HG03565 (cell line): ENCODE results near the gene ZNF366.

Experiments
- ATAC-seq: cut with Tn5 transposase; IDR thresholded peaks from one replicate; pipeline ENCODE4 v1.9.1; 2021; ENCODE audit warnings: mild to moderate bottlenecking, moderate library complexity; ENCODE audit not compliant: unreplicated experiment

Gene ZNF366

DNA sequence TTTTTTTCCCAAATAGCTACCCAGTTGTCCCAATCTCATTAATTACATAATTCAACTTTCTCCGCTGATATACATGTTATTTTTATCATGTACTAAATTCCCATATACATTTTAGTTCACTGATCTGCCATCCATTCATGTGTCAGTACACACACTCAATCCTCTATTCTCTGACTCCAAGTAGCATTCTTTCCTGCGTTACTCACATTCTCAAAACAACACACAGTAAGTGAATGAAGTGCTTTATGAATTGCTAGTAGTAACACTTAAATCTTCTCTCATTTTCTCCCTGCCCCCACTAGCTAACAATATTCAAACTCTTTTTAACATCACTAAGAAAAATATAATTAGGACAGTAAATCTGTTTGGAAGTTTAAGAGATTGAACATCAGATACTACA lies 8.9 kb downstream of the ZNF366 start:
- ATAC-seq: no peak

DNA sequence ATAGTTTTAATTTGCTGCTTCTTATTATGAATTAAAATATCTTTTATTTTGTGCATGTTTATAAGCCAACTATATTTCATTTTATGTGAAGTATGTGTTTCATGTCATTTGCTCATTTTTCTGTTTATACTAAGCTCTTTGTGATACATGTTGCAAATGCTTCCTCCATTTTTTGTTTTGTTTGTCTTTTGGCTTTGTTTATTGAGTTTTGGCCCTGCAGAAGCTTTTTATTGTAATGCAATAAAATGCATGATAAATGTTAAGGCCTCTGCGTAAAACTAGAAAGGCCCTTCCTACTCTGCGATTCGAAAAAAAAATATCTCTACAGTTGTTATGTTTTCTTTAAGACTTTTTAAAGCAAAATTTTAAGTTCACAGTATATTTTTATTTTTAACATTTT lies 9.4 kb downstream of the ZNF366 start:
- no peak for ATAC-seq

DNA sequence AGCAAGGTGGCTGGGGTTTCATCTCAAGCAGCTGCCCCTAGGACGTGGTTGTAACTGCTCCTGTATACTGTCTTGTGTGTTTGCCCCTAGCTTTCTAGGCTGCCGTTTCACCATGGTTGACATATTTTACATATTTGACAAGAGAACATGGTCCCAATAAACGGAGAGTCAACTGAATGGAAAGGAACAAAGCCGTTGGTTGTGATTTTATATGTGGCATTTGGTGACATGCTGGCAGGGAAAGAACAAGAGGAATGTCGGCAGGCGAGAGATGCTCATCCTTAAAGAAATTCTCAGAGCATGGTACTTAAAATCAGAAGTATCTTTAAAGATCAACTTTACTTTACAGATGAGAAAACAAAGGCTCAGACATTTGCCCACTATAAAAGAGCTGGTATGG lies 11.8 kb downstream of the ZNF366 start:
- no peak for ATAC-seq

DNA sequence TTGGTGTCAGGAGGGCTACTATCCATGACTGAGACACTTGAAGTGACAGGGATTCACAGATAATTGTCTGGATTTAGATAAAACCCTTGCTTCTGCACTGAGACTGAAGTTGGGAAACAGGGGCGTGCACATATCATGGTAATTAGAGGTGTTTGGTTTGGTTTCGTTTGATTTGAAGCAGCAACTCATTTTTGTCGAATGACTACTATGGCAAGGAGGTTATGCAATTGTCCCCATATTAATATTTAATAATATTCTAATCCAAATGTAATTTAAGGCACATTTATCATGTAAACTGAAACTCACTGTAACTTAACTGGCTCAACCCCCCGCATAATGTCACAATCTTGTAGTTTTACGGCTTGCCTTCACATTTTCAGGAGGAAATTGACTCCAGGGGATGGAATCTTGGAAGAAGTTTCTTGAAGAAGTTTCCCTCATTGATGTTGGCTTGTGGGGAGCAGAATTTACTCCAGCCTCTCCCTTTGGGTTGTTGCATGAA lies 12.5 kb downstream of the ZNF366 start:
- ATAC-seq: no peak

DNA sequence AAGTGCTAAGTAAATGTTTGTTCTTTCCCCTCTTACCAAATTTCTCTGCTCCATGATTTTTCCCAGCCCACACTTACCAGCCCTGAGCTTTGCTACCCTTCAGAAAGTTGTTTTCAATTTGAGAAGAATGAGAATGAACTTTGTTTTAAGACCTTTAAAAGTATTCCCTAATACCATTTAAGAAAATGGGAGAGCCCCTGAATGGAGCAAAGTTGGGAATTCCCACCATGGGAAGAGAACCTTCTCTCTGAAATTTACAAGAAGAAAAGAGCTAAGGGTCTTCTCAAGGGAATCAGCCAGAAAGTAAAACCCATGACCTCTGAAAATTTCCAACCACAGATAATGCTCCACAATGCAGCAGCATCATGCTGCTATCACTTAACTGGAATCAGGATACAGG lies 17.7 kb downstream of the ZNF366 start:
- ATAC-seq: no peak

DNA sequence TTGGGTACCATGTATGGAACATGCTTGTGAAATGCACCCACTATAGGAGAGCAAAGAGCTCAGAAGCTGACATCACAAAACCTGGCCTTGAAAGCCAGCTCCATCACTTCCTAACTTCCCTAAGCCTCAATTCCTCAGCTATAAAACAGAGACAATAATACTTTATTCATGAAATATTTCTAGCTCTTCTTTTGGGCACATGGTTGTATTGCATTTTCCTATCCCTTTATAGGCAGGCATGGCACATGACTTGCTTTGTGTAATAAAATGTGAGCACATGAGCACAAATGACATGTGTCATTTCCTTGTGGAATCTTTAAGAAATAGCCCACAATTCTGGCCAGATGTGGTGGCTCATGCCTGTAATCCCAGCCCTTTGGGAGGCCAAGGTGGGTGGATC lies 18.5 kb downstream of the ZNF366 start:
- ATAC-seq: no peak

DNA sequence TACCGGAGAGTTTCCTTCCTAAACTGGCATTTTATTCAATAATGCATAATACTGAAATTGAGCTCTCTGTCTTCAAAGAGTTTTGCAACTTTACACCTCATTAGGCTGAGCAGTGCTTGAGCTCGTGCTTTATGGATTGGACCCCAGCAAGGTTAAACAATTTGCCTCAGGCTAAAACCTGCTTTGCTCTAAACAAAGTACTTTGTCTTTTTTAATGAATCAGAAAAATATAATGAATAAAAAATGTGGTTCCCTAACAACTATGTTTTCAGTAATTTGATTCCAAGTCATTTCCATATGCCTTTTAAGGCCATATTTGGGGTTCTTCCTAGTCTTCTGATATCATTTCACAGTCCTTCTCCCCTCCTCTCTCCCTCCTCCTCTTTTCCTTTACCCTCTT lies 20.0 kb downstream of the ZNF366 start:
- ATAC-seq: no peak

DNA sequence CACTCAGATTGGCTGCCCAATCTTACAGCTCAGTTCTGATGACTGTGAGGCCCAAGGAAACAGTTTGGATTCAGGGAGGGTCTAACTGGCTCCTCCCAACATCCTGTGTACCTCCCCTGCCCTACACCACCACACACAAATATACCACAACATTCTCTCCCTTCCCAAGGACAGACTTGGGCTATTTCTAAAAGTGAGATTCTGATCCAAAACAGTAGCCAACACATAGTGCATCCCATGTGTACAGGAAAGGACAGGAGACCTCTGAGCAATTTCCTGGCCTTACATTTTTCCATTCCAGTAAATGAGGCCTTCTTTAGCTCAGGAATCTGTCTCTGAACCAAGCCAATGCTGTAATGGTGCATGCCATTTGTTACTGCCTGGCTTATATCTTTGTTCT lies 20.8 kb downstream of the ZNF366 start:
- no peak for ATAC-seq

DNA sequence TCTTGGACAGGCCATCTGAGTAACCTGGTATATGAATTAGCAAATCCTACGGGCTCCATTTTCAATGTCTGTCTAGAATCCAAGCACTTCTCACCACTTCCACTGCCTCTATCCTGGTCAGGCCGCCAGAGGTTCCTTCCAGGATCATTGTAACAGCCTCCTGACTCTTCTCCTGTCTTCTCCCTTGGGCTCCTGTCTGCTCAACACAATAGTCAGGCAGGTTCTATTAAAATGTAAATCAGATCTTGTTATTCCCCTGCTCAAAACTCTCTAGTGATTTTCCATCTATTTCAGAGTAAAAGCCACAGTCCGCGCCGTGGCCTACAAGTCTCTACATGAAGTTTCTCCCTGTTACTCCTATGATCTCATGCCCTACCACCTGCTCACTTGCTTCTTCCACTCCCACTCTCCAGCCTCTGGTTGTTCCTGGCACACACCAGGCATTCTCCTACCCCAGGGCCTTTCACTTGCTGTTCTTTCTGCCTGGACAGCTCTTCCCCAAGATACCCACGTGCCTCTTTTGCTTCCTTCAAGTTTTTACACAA lies 21.7 kb downstream of the ZNF366 start:
- ATAC-seq: no peak

DNA sequence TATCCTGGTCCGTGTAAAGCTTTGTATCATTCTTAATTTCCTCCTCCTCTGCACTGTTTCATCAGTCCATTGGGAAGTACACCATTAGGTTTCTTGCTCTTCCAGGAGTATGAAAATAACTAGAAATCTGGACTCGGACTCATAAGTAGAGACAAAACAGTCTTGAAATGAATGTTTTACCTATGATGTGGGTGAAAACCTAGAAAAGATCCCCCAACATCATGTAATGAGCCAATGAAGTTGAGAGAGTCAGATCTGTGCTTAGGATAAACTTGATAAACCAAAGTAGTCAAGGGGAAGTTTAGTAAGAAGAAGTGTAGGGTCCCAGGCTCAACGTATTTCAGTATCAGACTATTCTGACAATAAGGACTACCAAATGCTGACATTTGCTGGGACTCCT lies 25.2 kb downstream of the ZNF366 start:
- no peak for ATAC-seq

DNA sequence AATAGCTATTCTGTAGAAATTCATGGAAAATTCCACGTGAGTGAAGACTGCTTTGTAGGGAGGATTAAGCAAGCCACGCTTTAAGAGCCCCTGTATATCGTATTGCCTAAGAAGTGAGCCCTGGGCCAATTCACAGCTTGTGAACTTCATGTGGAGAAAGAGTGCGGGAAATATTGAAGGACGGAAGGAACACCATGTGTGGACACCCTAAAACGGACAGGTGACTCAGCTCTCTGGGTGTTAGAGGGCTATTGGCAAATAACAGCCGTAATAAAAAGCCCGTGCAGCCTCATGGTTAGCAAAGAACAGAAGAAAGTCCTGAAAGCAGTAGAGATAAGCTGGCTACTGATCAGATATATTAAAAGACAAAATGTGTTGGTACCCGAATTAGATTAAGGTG lies 26.4 kb downstream of the ZNF366 start:
- ATAC-seq: no peak

DNA sequence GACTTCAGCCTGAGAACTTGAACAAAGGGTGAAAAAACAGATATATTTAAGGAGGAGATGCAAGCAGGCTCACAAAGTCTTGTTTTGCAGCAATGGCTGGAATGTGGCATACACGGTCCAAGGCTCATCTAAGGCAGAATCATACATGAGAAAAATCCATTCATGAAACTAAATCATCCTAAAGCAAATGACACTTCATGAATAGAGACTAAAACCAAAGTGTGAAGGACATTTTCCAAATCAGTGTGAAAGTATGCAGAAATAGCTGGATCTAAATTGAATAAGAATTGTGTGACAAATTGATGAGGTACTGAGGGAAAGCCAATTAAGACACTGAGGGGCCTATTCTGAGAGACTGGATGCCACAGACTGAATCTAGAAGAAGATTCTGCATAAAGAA lies 27.3 kb downstream of the ZNF366 start:
- no peak for ATAC-seq

DNA sequence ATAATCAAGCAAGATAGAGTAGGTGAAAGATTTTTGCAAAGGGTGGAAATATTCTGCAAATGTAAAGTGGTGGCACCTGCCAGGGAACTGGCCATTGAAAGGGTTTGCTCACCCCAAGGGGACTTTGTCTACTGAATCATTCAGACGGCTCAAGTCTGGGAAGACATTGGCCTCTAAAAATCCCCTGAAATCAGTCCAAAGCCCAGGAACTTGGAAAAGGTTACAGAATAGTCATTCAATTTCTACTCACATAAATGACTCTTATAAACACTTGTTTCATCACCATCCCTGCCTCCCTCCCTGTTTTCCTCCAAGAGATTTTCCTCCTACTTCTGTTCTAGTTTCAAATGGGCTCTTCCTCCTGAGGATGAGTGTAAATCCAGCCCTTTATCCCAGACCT lies 28.5 kb downstream of the ZNF366 start:
- no peak for ATAC-seq

DNA sequence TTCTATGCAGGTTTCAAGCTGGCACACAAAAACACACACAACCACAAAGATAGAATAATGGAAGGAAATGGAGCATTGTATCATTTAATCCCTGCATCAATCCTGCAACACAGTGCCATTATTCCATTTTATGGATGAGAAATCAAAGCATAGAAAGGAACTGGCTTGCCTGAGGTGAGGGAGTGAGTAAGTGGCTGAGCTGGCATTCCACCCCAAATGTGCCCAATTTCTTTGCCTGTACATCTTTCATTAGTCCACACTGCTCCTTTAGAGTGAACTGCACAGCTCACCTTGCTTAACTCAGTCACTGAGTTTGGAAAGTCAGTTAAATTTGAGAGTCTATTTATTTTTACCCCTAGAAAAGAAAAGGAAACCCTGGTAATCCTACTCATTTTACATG lies 28.9 kb downstream of the ZNF366 start:
- ATAC-seq: no peak

DNA sequence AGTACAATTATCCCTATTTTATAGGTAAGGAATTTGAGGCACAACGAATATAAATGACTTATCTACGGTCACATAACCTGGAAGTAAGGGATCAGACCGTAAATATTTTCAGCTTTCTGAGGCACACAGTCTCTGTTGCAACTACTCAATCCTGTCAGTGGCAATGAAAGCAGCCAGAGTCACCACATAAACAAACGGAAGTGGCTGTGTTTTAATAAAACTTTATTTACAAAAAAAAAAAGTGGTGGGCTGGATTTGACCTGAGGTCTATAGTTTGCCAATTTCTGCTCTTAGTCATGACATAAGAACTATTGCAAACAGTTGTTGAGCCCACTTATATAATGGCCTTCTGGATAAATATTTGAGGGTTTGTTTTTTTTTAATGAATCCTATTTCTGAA lies 29.6 kb downstream of the ZNF366 start:
- no peak for ATAC-seq

DNA sequence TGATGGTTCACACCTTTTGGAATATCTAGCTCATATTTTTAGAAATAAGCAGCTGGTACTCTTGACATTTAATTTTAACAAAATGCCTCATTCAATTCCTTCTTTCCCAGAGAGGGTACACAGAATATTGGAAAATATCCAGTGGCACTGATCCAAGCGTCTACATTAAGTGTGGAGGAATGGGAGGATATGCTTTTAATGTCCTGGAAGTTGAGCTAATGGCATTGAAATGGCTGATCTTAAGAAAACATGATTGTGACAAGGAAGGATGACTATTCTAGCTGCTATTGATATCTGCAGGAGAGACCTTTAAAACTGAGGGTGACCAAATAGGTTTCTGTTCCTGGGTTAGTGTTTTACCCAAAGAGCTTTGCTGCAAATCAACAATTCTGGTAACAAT lies 30.0 kb downstream of the ZNF366 start:
- ATAC-seq: no peak

DNA sequence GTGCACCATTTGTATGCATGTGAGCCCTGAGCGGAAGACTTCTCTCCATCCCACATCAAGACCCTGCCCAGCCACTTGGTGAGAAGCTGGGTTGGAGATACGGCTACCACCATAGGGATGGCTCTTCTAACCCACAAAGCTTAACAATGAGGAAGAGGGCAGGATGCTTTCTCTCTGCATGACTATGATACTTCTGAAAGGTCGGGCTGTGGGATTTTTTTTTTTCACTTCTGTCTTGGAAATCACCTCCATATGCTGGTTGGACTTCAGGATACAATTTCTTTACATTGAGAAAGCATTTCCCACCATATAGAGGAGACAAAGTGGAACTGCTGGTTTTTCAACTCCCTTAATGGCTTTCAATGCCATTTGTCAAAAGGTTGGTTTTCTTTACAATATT lies 30.5 kb downstream of the ZNF366 start:
- ATAC-seq: no peak

DNA sequence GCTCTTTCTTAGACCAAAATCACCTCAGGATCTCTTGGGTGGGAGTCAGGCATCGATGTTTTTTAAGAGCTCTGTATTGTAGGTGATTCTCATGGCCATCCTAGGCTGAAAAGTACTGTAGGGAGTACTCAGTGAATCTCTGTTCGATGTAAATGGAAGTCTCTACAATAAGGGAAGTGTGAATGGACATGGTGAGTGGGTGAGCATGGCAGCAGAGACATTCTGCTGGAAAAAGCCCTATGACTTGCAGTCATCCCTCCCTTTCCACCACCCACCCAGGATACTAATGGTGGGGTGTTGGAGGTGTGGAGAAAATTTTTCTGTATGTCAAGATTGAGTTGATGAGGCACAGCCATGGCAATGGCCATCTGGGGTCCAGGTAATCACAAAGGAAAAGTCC lies 30.9 kb downstream of the ZNF366 start:
- no peak for ATAC-seq

DNA sequence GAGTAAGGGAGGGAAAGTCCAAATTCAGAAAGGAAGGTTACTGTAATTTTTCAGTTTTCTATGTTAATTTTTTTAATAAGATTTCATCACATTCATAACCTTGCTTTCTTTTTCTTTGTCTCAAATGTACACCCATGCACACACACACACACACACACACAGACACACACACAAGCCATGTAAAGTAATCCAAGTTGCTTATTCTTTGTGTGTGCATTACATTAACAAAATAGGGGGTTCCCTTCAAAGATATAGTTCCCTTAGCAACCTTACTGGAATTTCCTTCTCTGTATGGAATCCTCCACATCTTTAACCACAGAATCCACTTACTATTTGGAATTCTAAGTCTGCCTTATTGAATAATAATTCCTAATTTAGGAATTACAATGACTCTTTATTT lies 32.7 kb downstream of the ZNF366 start:
- no peak for ATAC-seq

DNA sequence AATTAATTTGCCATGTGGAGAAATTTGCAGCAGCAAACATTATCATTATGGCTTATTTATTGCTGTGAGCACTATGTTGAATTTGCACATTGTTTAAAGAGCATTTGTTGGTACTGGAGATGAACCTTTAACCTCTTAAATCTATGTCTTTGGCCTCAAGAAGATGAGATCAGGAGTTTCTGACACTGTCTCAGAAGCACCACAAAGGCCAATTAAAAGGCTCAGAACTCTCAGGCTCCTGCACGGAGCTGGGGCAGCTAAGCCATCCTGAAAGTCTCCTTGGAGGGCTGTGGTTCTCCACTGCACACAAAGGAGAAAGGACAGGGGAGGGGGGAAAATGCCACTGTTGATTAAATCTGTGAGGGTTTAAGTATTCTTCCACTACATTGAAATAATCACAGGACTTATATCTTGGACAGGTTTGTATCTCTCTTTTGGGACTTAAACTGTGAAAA lies 33.1 kb downstream of the ZNF366 start:
- no peak for ATAC-seq

DNA sequence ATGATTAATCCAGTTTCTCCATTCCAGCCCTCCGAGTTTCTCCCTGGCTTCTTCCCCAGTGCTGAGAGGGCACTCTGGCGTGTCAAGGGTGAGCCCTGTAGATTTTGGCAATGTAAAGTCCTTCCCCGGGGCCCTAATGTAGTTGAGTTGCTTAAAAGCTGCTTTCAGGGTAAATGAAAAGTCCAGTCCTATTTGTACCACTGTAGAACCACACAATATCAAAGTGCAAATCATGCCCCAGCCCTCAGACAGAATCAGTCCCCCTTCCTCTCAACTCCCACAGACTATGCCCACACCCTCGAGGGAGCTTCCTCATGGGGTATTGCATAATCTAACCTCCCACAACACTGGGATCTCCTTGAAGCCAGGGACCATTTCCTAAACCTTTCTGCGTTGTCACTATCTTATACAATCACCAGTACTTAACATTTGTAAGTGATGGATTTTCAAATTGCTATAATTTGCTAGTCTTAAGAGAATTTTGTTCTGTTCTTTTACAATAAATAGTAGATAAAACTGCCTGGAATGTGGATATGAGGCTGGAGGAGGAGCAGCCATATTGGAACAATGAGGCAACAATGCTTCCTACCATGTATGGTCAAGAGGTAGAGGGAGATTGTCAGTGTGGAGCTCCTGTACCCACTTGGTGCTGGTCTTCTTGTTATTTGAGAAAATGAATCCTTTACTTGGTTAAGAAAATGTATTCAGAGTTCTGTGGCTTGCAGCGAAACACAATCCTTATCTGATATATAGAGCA lies 34.4 kb downstream of the ZNF366 start:
- ATAC-seq: no peak

DNA sequence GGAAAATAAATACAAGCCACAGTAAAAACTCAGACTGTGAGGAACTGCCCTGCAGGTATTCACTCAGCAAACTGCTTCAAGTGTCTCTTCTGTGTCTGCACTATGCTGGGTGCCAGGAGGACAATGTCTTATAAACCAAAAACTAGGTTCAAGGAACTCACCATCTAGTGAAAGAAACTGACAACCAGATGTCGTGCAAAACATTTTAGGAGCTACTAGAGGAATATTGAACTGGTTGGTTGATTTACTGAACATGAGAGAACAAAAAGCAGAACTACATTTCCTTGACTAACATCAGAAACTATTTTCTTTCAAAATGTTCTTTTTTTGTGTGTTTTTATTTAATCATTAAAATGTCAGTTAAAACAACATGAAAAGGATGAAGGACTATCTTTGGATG lies 35.2 kb downstream of the ZNF366 start:
- no peak for ATAC-seq

DNA sequence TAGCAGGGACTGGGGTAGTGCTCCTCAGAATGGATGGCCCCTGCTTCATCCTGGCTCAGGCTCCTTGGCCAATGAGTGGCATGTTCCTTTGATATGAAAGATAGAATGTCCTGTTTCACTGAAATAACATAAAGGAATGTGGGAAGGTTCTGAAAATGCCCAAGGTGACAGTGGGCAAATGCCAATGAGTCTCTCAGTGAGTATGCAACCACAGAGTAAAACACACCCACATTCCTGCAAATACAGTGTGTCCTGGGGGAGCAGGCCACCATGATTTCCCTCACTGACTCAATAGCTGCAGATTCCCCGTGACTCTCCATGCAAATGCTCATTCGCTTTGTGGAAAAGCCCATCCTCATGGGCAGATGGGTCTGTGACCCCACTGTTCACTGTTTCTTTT lies 36.4 kb downstream of the ZNF366 start:
- ATAC-seq: no peak
